DOHH2 (cell line): ENCODE measurements around the gene DYRK1A.

Experiments
- EZH2phosphoT487 ChIP-seq: fragments of 200-600 bp; sonication (generic); IDR thresholded peaks from 2 replicates; pipeline ENCODE4 v1.6.1; 2017; ENCODE audit warnings: borderline replicate concordance, mild to moderate bottlenecking, antibody characterized with exemption, low read length, moderate library complexity, mixed read lengths
- TF ChIP-seq, protein P1 (sequence below): fragments of 200-600 bp; sonication (generic); IDR thresholded peaks from one replicate; pipeline ENCODE4 v1.5.1; 2014; ENCODE audit warnings: antibody characterized with exemption, mild to moderate bottlenecking, low read depth, low read length; ENCODE audit not compliant: poor library complexity, severe bottlenecking

DNA sequence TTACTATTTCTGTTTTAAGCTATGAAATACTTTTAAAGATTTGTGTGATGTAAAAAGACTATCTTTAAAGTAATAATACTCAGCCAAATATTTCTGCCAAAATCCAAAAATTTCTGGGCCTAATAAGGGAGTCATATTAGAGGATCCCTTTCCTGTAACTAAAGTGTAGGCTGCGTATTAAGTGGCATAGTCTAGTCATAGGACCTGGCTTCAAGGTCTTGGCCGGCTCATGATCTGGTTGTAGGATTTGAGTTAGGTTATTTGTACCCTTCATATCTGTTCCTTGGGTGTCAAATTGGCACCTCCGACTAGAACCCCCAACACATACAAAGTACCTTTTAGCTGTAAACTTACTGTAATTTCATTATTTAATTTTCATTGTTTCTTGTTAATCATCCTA lies 107.8 kb downstream of the DYRK1A start:
- TF ChIP-seq EZH2phosphoT487, result no peak
- TF ChIP-seq, protein P1, sequence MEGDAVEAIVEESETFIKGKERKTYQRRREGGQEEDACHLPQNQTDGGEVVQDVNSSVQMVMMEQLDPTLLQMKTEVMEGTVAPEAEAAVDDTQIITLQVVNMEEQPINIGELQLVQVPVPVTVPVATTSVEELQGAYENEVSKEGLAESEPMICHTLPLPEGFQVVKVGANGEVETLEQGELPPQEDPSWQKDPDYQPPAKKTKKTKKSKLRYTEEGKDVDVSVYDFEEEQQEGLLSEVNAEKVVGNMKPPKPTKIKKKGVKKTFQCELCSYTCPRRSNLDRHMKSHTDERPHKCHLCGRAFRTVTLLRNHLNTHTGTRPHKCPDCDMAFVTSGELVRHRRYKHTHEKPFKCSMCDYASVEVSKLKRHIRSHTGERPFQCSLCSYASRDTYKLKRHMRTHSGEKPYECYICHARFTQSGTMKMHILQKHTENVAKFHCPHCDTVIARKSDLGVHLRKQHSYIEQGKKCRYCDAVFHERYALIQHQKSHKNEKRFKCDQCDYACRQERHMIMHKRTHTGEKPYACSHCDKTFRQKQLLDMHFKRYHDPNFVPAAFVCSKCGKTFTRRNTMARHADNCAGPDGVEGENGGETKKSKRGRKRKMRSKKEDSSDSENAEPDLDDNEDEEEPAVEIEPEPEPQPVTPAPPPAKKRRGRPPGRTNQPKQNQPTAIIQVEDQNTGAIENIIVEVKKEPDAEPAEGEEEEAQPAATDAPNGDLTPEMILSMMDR, result no peak
